SK-N-SH (cell line): Measurements from ENCODE around the gene MACROH2A2. TPM values are rescaled to one million over a fixed set of nuclear protein-coding genes. Genes with fewer than 3 reads are reported as not detected.

Source experiments
- CTCF ChIA-PET: fragments of 300-600, 350-600 bp; formaldehyde crosslinking; extraction: SDS; loops from one replicate; lab custom pipeline; 2021; lab: Yijun Ruan, JAX
- POLR2A ChIA-PET: fragments of 350-600 bp; sonication (Branson Sonifier 250); formaldehyde crosslinking; extraction: SDS; loops from one replicate; lab custom pipeline; 2020; ENCODE audit warnings: antibody characterized with exemption, inconsistent platforms; lab: Yijun Ruan, JAX
- DNase-seq: peaks from one replicate; pipeline ENCODE4 v3.0.0; 2012
- H2AFZ ChIP-seq: fragments of 200-600 bp; sonication (generic); 2 replicates; pipeline ENCODE4 v1.8.1; 2016; ENCODE audit warnings: antibody characterized with exemption, mild to moderate bottlenecking, low read depth
- H3F3A ChIP-seq: fragments of 200-600 bp; sonication (generic); replicated peaks from 2 replicates; pipeline ENCODE3; 2016; ENCODE audit warnings: antibody characterized with exemption, mild to moderate bottlenecking; ENCODE audit not compliant: insufficient read depth
- H3K27ac ChIP-seq, 2 experiments: fragments of 200-500 bp in 1 of 2; fragments of 200-600 bp in 1 of 2; sonication (Bioruptor generic) in 1 of 2; sonication (generic), shearing (Covaris generic) in 1 of 2; 2 replicates each; pipeline versions ENCODE4 v1.5.1 to v1.6.1; 2014 to 2016; ENCODE audit warnings: low read depth in 2 of 2, inconsistent platforms in 1 of 2, low read length in 1 of 2, mild to moderate bottlenecking in 1 of 2, mixed read lengths in 1 of 2
- H3K27me3 ChIP-seq: fragments of 200-600 bp; sonication (generic), shearing (Covaris generic); 2 replicates; pipeline ENCODE4 v1.6.1; 2016; ENCODE audit warnings: mixed run types; ENCODE audit not compliant: insufficient read depth
- H3K36me3 ChIP-seq, 2 experiments: fragments of 200-500 bp in 1 of 2; fragments of 200-600 bp in 1 of 2; sonication (Bioruptor generic) in 1 of 2; sonication (generic) in 1 of 2; replicated peaks in 1 of 2; 2 replicates each; pipeline versions ENCODE3 to v1.5.1; 2014 to 2016; ENCODE audit warnings: low read length in 1 of 2, mild to moderate bottlenecking in 1 of 2; ENCODE audit not compliant: insufficient read depth in 2 of 2, control insufficient read depth in 1 of 2
- H3K4me1 ChIP-seq, 2 experiments: fragments of 200-500 bp in 1 of 2; fragments of 200-600 bp in 1 of 2; sonication (Bioruptor generic) in 1 of 2; sonication (generic), shearing (Covaris generic) in 1 of 2; 2 replicates each; pipeline versions ENCODE4 v1.5.1 to v1.6.1; 2014 to 2016; ENCODE audit warnings: low read depth in 1 of 2, low read length in 1 of 2, mixed run types in 1 of 2; ENCODE audit not compliant: insufficient read depth in 2 of 2, control insufficient read depth in 1 of 2
- H3K4me2 ChIP-seq: fragments of 200-600 bp; sonication (generic), shearing (Covaris generic); 2 replicates; pipeline ENCODE4 v1.6.1; 2017; ENCODE audit warnings: mixed run types
- H3K4me3 ChIP-seq, 2 experiments: fragments of 200-500 bp in 1 of 2; fragments of 200-600 bp in 1 of 2; sonication (Bioruptor generic) in 1 of 2; sonication (generic), shearing (Covaris generic) in 1 of 2; 2 replicates each; pipeline versions ENCODE4 v1.5.1 to v1.8.1; 2014 to 2016; ENCODE audit warnings: low read depth in 2 of 2, inconsistent platforms in 1 of 2, low read length in 1 of 2, mild to moderate bottlenecking in 1 of 2, mixed read lengths in 1 of 2, moderate library complexity in 1 of 2
- H3K79me2 ChIP-seq: fragments of 200-600 bp; sonication (generic); 2 replicates; pipeline ENCODE4 v1.8.1; 2017; ENCODE audit warnings: mild to moderate bottlenecking; ENCODE audit not compliant: insufficient read depth
- H3K9ac ChIP-seq: fragments of 200-600 bp; sonication (generic); 2 replicates; pipeline ENCODE4 v1.6.1; 2017; ENCODE audit warnings: mixed run types
- H3K9me2 ChIP-seq: fragments of 200-600 bp; sonication (generic); 2 replicates; pipeline ENCODE4 v1.6.1; 2017; ENCODE audit warnings: mixed run types
- H3K9me3 ChIP-seq: fragments of 200-600 bp; sonication (generic); 2 replicates; pipeline ENCODE4 v1.6.1; 2017; ENCODE audit warnings: mixed run types, mild to moderate bottlenecking, moderate library complexity
- H4K20me1 ChIP-seq: fragments of 200-600 bp; sonication (generic); 2 replicates; pipeline ENCODE4 v1.6.1; 2017; ENCODE audit warnings: mild to moderate bottlenecking, mixed run types; ENCODE audit not compliant: insufficient read depth
- CHD2 ChIP-seq: fragments of 150-350 bp; IDR thresholded peaks from 2 replicates; pipeline ENCODE4 v1.6.1; 2018; ENCODE audit warnings: low read length; ENCODE audit not compliant: partially characterized antibody
- CTCF ChIP-seq: fragments of 200-600 bp; sonication (generic); IDR thresholded peaks from 2 replicates; pipeline ENCODE4 v1.6.1; 2017; ENCODE audit warnings: antibody characterized with exemption, mild to moderate bottlenecking, moderate library complexity
- EZH2phosphoT487 ChIP-seq: fragments of 200-600 bp; sonication (generic); IDR thresholded peaks from 2 replicates; pipeline ENCODE4 v1.6.1; 2017; ENCODE audit warnings: low read depth, mixed run types, mild to moderate bottlenecking, antibody characterized with exemption, moderate library complexity, borderline replicate concordance
- FOSL2 ChIP-seq: IDR thresholded peaks from 2 replicates; pipeline ENCODE4 v1.4.0; 2012; ENCODE audit warnings: low read depth, mild to moderate bottlenecking, moderate library complexity, borderline replicate concordance
- GABPA ChIP-seq: IDR thresholded peaks from 2 replicates; pipeline ENCODE4 v1.4.0; 2012; ENCODE audit warnings: low read depth, mild to moderate bottlenecking
- GATA2 ChIP-seq: sonication (generic); formaldehyde crosslinking; IDR thresholded peaks from 2 replicates; pipeline ENCODE4 v1.5.0; 2020; ENCODE audit warnings: mild to moderate bottlenecking, missing genetic modification reagents
- MEF2A ChIP-seq: IDR thresholded peaks from 2 replicates; pipeline ENCODE4 v1.4.0; 2012; ENCODE audit warnings: low read depth, borderline replicate concordance
- NRF1 ChIP-seq: IDR thresholded peaks from 2 replicates; pipeline ENCODE4 v1.6.1; 2012; ENCODE audit warnings: low read depth, mild to moderate bottlenecking, low read length
- PBX3 ChIP-seq: IDR thresholded peaks from 2 replicates; pipeline ENCODE4; 2012
- RFX5 ChIP-seq: IDR thresholded peaks from 2 replicates; pipeline ENCODE4 v1.6.1; 2012; ENCODE audit warnings: mild to moderate bottlenecking, improper control_type of control experiment, low read length
- RXRA ChIP-seq: IDR thresholded peaks from 2 replicates; pipeline ENCODE4 v1.4.0; 2012; ENCODE audit warnings: low read depth, mild to moderate bottlenecking, borderline replicate concordance
- SIN3A ChIP-seq: IDR thresholded peaks from 2 replicates; pipeline ENCODE4 v1.6.1; 2012; ENCODE audit warnings: low read depth, mild to moderate bottlenecking, low read length, moderate library complexity, borderline replicate concordance
- SMC3 ChIP-seq: IDR thresholded peaks from 2 replicates; pipeline ENCODE4 v1.6.1; 2012; ENCODE audit warnings: low read depth, low read length, improper control_type of control experiment
- TAF1 ChIP-seq: IDR thresholded peaks from 2 replicates; pipeline ENCODE4 v1.6.1; 2012; ENCODE audit warnings: low read depth, mild to moderate bottlenecking, low read length, moderate library complexity, borderline replicate concordance
- TCF12 ChIP-seq: IDR thresholded peaks from 2 replicates; pipeline ENCODE4 v1.4.0; 2012
- TEAD4 ChIP-seq: IDR thresholded peaks from 2 replicates; pipeline ENCODE4 v1.4.0; 2012; ENCODE audit warnings: mild to moderate bottlenecking, borderline replicate concordance; ENCODE audit not compliant: insufficient read depth
- YY1 ChIP-seq: IDR thresholded peaks from 2 replicates; pipeline ENCODE4 v1.4.0; 2012; ENCODE audit warnings: low read depth, mild to moderate bottlenecking
- WGBS: methylation state at CpG from one replicate; pipeline ENCODE4 v1.1.6; 2017; ENCODE audit warnings: low lambda C conversion rate; 5-methylcytosine and 5-hydroxymethylcytosine counted together
- polyA plus RNA-seq, 3 experiments: library from polyadenylated mRNA; depleted of rRNA; stranded (reverse); fragments of >200 nt; gene quantifications; 2 replicates each; pipeline ENCODE4 v1.2.3, GENCODE V29; 2012

The MACROH2A2 gene
- polyA plus RNA-seq, 1 of the 3 experiments (the other 2 are of a cell fraction), result 28.9 TPM

GRCh38 chr10:70117646-70118045 lies 65.0 kb downstream of the MACROH2A2 start (continued):
- no peak for TF ChIP-seq GABPA
- TF ChIP-seq SMC3, result no peak
- TF ChIP-seq YY1, result no peak
- no peak for TF ChIP-seq FOSL2
- no peak for TF ChIP-seq TCF12
- TF ChIP-seq GATA2, result no peak
- TF ChIP-seq SIN3A, result no peak

GRCh38 chr10:70118196-70118595 lies 65.5 kb downstream of the MACROH2A2 start:
- no peaks in the 10 kb centered on the region for H3F3A ChIP-seq
- H3K9me3 ChIP-seq, result no peaks in the 10 kb centered on the region
- H3K4me3 ChIP-seq, result no peak overlapping the region
- no peak overlapping the region for H3K9ac ChIP-seq
- 87% methylated on average over 1 of the region's 3 CpGs for WGBS
- peaks cover 0 to 3% of the 10 kb centered on the region in 2 experiments; a peak in 1 of 4 replicates for H3K4me1 ChIP-seq
- no peak for DNase-seq
- POLR2A ChIA-PET, result no interaction called here
- no peaks in the 10 kb centered on the region for H3K9me2 ChIP-seq
- no peak overlapping the region for H3K27ac ChIP-seq
- TF ChIP-seq PBX3 (no peak), EZH2phosphoT487 (no peak), CHD2 (no peak), RXRA (no peak), TEAD4 (no peak), RFX5 (no peak), MEF2A (no peak), CTCF (no peak), SIN3A (no peak), TAF1 (no peak), NRF1 (no peak)
- TF ChIP-seq, all 33 proteins: peak for 0
- CTCF ChIA-PET, result interaction anchor here (0.8 to 9.2 kb wide), 9 partner anchors 8 to 246 kb away, joined by 3 to 184 read pairs (median 5); partner anchors contain the start of gene TYSND1
- Histone ChIP-seq H2AFZ (no peak overlapping the region), H4K20me1 (no peaks in the 10 kb centered on the region), H3K27me3 (no peaks in the 10 kb centered on the region), H3K79me2 (no peaks in the 10 kb centered on the region), H3K4me2 (no peak overlapping the region), H3K36me3 (peaks cover 6 to 25% of the 10 kb centered on the region in 2 experiments)
